H9 (cell line): ENCODE measurements around the gene LASP1. TPM values are rescaled to one million over a fixed set of nuclear protein-coding genes. Genes with fewer than 3 reads are reported as not detected.
A peak's percentile ranks its signal among the peaks of the same experiment; 100 is the strongest.

Experiments
- DNase-seq: peaks from one replicate; pipeline ENCODE4 v3.0.0-alpha.2; 2017
- H2AFZ ChIP-seq: one replicate; pipeline ENCODE4 v1.6.1; 2013; ENCODE audit warnings: mild to moderate bottlenecking, low read length, control low read depth, moderate library complexity
- H2AK5ac ChIP-seq: 2 replicates; pipeline ENCODE4 v1.6.1; 2013; ENCODE audit warnings: low read length, control low read depth, mixed read lengths; ENCODE audit not compliant: insufficient read length
- H2BK120ac ChIP-seq: one replicate; pipeline ENCODE4 v1.6.1; 2013; ENCODE audit warnings: low read depth, mild to moderate bottlenecking, low read length, control low read depth, inconsistent platforms; ENCODE audit not compliant: poor library complexity, severe bottlenecking
- H2BK12ac ChIP-seq: 2 replicates; pipeline ENCODE4 v1.6.1; 2013; ENCODE audit warnings: low read length, control low read depth, mixed read lengths, low read depth; ENCODE audit not compliant: insufficient read length
- H2BK15ac ChIP-seq: 2 replicates; pipeline ENCODE4 v1.6.1; 2013; ENCODE audit warnings: low read depth, low read length, control low read depth
- H2BK20ac ChIP-seq: one replicate; pipeline ENCODE4 v1.6.1; 2013; ENCODE audit warnings: low read depth, mild to moderate bottlenecking, low read length, control low read depth, inconsistent platforms; ENCODE audit not compliant: poor library complexity, severe bottlenecking
- H2BK5ac ChIP-seq: 2 replicates; pipeline ENCODE4 v1.6.1; 2013; ENCODE audit warnings: low read length, control low read depth, mixed read lengths; ENCODE audit not compliant: insufficient read length
- H3K14ac ChIP-seq: 2 replicates; pipeline ENCODE4 v1.6.1; 2013; ENCODE audit warnings: low read length, control low read depth; ENCODE audit not compliant: insufficient read depth
- H3K18ac ChIP-seq: 2 replicates; pipeline ENCODE4 v1.6.1; 2013; ENCODE audit warnings: low read depth, mild to moderate bottlenecking, mixed read lengths, low read length, control low read depth; ENCODE audit not compliant: insufficient read length
- H3K23ac ChIP-seq: 2 replicates; pipeline ENCODE4 v1.6.1; 2013; ENCODE audit warnings: low read length, control low read depth, mixed read lengths, low read depth; ENCODE audit not compliant: insufficient read length
- H3K23me2 ChIP-seq: 2 replicates; pipeline ENCODE4 v1.6.1; 2013; ENCODE audit warnings: low read depth, mild to moderate bottlenecking, mixed read lengths, low read length, control low read depth; ENCODE audit not compliant: insufficient read length, poor library complexity, severe bottlenecking
- H3K27ac ChIP-seq: 2 replicates; pipeline ENCODE4 v1.5.1; 2013; ENCODE audit warnings: low read length, control low read depth, mixed read lengths, low read depth; ENCODE audit not compliant: insufficient read length
- H3K27me3 ChIP-seq: 2 replicates; pipeline ENCODE4 v1.6.1; 2013; ENCODE audit warnings: low read length, control low read depth, inconsistent platforms; ENCODE audit not compliant: insufficient read depth
- H3K4ac ChIP-seq: 2 replicates; pipeline ENCODE4 v1.6.1; 2013; ENCODE audit warnings: low read depth, mild to moderate bottlenecking, control low read depth, inconsistent platforms, low read length, moderate library complexity
- H3K4me1 ChIP-seq: 2 replicates; pipeline ENCODE4 v1.6.1; 2013; ENCODE audit warnings: low read length, control low read depth, inconsistent platforms; ENCODE audit not compliant: insufficient read depth
- H3K4me2 ChIP-seq: 2 replicates; pipeline ENCODE4 v1.6.1; 2013; ENCODE audit warnings: low read length, control low read depth, mixed read lengths; ENCODE audit not compliant: insufficient read length, insufficient read depth
- H3K56ac ChIP-seq: 2 replicates; pipeline ENCODE4 v1.6.1; 2013; ENCODE audit warnings: low read depth, mild to moderate bottlenecking, mixed read lengths, low read length, control low read depth; ENCODE audit not compliant: insufficient read length
- H3K79me1 ChIP-seq: 2 replicates; pipeline ENCODE4 v1.6.1; 2013; ENCODE audit warnings: low read depth, mild to moderate bottlenecking, moderate library complexity, low read length, control low read depth, inconsistent platforms; ENCODE audit not compliant: insufficient read depth, poor library complexity, severe bottlenecking
- H3K79me2 ChIP-seq: 2 replicates; pipeline ENCODE4 v1.6.1; 2013; ENCODE audit warnings: low read length, control low read depth, inconsistent platforms; ENCODE audit not compliant: insufficient read depth
- H3K9ac ChIP-seq: 2 replicates; pipeline ENCODE4 v1.6.1; 2013; ENCODE audit warnings: low read length, control low read depth, mixed read lengths; ENCODE audit not compliant: insufficient read length; ENCODE audit errors: extremely low read depth
- H3K9me3 ChIP-seq: one replicate; pipeline ENCODE4 v1.6.1; 2013; ENCODE audit warnings: low read depth, low read length, inconsistent platforms; ENCODE audit not compliant: control insufficient read depth
- H3T11ph ChIP-seq: one replicate; pipeline ENCODE4 v1.6.1; 2013; ENCODE audit warnings: mild to moderate bottlenecking, low read length, control low read depth, inconsistent platforms
- H4K20me1 ChIP-seq: one replicate; pipeline ENCODE4 v1.6.1; 2013; ENCODE audit not compliant: control insufficient read depth, insufficient read length, insufficient read depth
- H4K5ac ChIP-seq: 2 replicates; pipeline ENCODE4 v1.6.1; 2013; ENCODE audit warnings: low read depth, mild to moderate bottlenecking, mixed read lengths, low read length, control low read depth; ENCODE audit not compliant: insufficient read length
- H4K8ac ChIP-seq: replicated peaks from 2 replicates; pipeline ENCODE4 v1.6.1; 2013; ENCODE audit warnings: low read length, control low read depth, mixed read lengths, low read depth; ENCODE audit not compliant: insufficient read length
- H4K91ac ChIP-seq: 2 replicates; pipeline ENCODE4 v1.6.1; 2013; ENCODE audit warnings: low read depth, mild to moderate bottlenecking, moderate library complexity, mixed read lengths, low read length, control low read depth; ENCODE audit not compliant: insufficient read length
- H3K27ac Mint-ChIP-seq, 3 experiments: 2 replicates in 2 of 3; 3 replicates in 1 of 3; pipeline ENCODE4 v1.8.0; 2020 to 2021; ENCODE audit warnings: mixed read lengths in 3 of 3, mild to moderate bottlenecking in 1 of 3, moderate library complexity in 1 of 3
- H3K27me3 Mint-ChIP-seq: 2 replicates; pipeline ENCODE4 v1.8.0; 2021; ENCODE audit warnings: low read depth, mild to moderate bottlenecking, moderate library complexity, mixed read lengths
- H3K36me3 Mint-ChIP-seq, 3 experiments: 2 replicates in 2 of 3; 3 replicates in 1 of 3; pipeline ENCODE4 v1.8.0; 2020 to 2021; ENCODE audit warnings: low read depth in 3 of 3, mixed read lengths in 3 of 3; ENCODE audit not compliant: insufficient read depth in 1 of 3
- H3K4me1 Mint-ChIP-seq, 2 experiments: 2 replicates each; pipeline ENCODE4 v1.8.0; 2020; ENCODE audit warnings: mixed read lengths in 2 of 2
- H3K4me3 Mint-ChIP-seq, 2 experiments: 2 replicates in 1 of 2; 3 replicates in 1 of 2; pipeline ENCODE4 v1.8.0; 2020 to 2021; ENCODE audit warnings: mild to moderate bottlenecking in 2 of 2, mixed read lengths in 2 of 2, moderate library complexity in 1 of 2
- H3K9me3 Mint-ChIP-seq, 2 experiments: 2 replicates in 1 of 2; 3 replicates in 1 of 2; pipeline ENCODE4 v1.8.0; 2020; ENCODE audit warnings: mild to moderate bottlenecking in 2 of 2, mixed read lengths in 2 of 2, moderate library complexity in 1 of 2
- WGBS: extraction: QIAGEN DNeasy Blood & Tissue Kit; methylation state at CpG from one replicate; pipeline ENCODE4 v1.1.7; 2013; ENCODE audit warnings: missing lambda C conversion rate, low lambda C conversion rate, mixed read lengths; ENCODE audit not compliant: insufficient read length; ENCODE audit errors: extremely low coverage; 5-methylcytosine and 5-hydroxymethylcytosine counted together
- total RNA-seq: library from RNA; stranded (reverse); gene quantifications from 2 replicates; pipeline ENCODE4 v1.2.1, GENCODE V29; 2021
- TF ChIP-seq, protein P1 (sequence below): fragments of 200-600 bp; sonication (generic); conservative IDR thresholded peaks from 3 replicates; pipeline ENCODE4 v1.8.0; 2021; ENCODE audit warnings: antibody characterized with exemption, mild to moderate bottlenecking

The LASP1 gene
- total RNA-seq, 1 experiment from 2014 or later, result 121 TPM

- TF ChIP-seq, protein P1, sequence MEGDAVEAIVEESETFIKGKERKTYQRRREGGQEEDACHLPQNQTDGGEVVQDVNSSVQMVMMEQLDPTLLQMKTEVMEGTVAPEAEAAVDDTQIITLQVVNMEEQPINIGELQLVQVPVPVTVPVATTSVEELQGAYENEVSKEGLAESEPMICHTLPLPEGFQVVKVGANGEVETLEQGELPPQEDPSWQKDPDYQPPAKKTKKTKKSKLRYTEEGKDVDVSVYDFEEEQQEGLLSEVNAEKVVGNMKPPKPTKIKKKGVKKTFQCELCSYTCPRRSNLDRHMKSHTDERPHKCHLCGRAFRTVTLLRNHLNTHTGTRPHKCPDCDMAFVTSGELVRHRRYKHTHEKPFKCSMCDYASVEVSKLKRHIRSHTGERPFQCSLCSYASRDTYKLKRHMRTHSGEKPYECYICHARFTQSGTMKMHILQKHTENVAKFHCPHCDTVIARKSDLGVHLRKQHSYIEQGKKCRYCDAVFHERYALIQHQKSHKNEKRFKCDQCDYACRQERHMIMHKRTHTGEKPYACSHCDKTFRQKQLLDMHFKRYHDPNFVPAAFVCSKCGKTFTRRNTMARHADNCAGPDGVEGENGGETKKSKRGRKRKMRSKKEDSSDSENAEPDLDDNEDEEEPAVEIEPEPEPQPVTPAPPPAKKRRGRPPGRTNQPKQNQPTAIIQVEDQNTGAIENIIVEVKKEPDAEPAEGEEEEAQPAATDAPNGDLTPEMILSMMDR, result no peak
- no peak overlapping the region for H2BK12ac ChIP-seq
- no peak overlapping the region for H3K4ac ChIP-seq
- no peak overlapping the region for H2AK5ac ChIP-seq
- H2BK15ac ChIP-seq, result no peak overlapping the region
- H3K9me3 Mint-ChIP-seq, result peaks cover 0 to 5% of the 10 kb centered on the region in 2 experiments; a peak in 2 of 5 replicates
- H4K8ac ChIP-seq, result no peak overlapping the region
- H4K5ac ChIP-seq, result no peak overlapping the region
- H3K79me2 ChIP-seq, result peaks cover 36% of the 10 kb centered on the region; the same call in 1 of the 2 replicates
- no peak overlapping the region for H2AFZ ChIP-seq
- H3K4me2 ChIP-seq, result no peak overlapping the region
- no peaks in the 10 kb centered on the region for H3K79me1 ChIP-seq
- H3K27me3 ChIP-seq, result no peaks in the 10 kb centered on the region
- no peak overlapping the region for H2BK5ac ChIP-seq
- no peak overlapping the region for H2BK20ac ChIP-seq
- H2BK120ac ChIP-seq, result no peak overlapping the region
- H3K27ac ChIP-seq, result no peak overlapping the region
- WGBS, result no CpG with 5 or more reads among the region's 9 CpGs
- 0 out of 2 replicates have a peak overlapping the region, but pooled peaks have one; percentile 31 for H3K14ac ChIP-seq
- peak; percentile 41 for DNase-seq
- no peak overlapping the region for H4K91ac ChIP-seq
- H3K9me3 ChIP-seq, result no peaks in the 10 kb centered on the region
- H3K4me1 Mint-ChIP-seq, result peaks cover 57 to 70% of the 10 kb centered on the region in 2 experiments
- H3K27me3 Mint-ChIP-seq, result no peaks in the 10 kb centered on the region; the same call in 1 of the 2 replicates
- H3K4me1 ChIP-seq, result peaks cover 10% of the 10 kb centered on the region; the same call in 1 of the 2 replicates
- no peak overlapping the region for H3K18ac ChIP-seq
- H3K23ac ChIP-seq, result no peak overlapping the region
- peaks cover 9% of the 10 kb centered on the region for H3K23me2 ChIP-seq
- no peak overlapping the region for H3K56ac ChIP-seq
- H3K27ac Mint-ChIP-seq, result peak overlapping the region; percentile 35 to 93 (median 68); a peak in 4 of 7 replicates
- H3K9ac ChIP-seq, result no peak overlapping the region
- no peak overlapping the region; a peak in 1 of 5 replicates for H3K4me3 Mint-ChIP-seq
- H3T11ph ChIP-seq, result no peak overlapping the region
- peaks cover 2% of the 10 kb centered on the region for H4K20me1 ChIP-seq
- peaks cover 5 to 18% (median 9%) of the 10 kb centered on the region in 3 experiments; a peak in 6 of 7 replicates for H3K36me3 Mint-ChIP-seq
Measured at GRCh38 chr17:38873640-38874380, 4.0 kb downstream of the LASP1 start.
